Measurements from ENCODE around the gene TAF4B. TPM values are rescaled to one million over a fixed set of nuclear protein-coding genes. Genes with fewer than 3 reads are reported as not detected.
A peak's percentile ranks its signal among the peaks of the same experiment; 100 is the strongest.
"Not testable (repeated sequence)": the region's sequence is repeated elsewhere in the genome, so short reads cannot be mapped to it uniquely, and the experiment has no call there.

The TAF4B gene
- total RNA-seq, 2 experiments from 2014 or later, result 50.1 to 52.3 TPM

GRCh38 chr18:26190506-26190905 lies 35.7 kb upstream of the TAF4B start:
- POLR2A ChIA-PET, result interaction anchor here (0.7 to 7.9 kb wide), 9 partner anchors 9 to 102 kb away, joined by 3 to 125 read pairs (median 3); no protein-coding TSS in a partner anchor
- peak overlapping the region; percentile 16; the same call in 1 of the 2 replicates for H2AFZ ChIP-seq (ENCODE audit: low read length)

DNA sequence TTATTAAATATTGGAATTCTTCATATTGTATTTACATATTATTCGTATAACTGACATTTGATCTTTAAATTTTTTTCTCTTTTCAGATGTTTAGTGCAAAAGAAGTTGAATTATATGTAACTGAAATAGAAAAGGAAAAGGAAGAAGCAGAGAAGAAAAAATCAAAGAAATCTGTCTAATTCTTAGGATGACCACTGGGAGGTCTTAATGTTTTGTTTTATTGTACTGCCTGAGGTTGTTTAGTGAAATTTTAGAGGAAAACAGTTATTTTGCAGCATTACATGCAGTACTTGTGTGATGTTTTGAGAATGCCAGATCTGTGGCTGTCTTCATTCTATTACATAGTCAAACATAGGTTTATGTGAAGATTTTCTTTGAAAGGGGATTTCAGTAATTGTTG lies 34.0 kb upstream of the TAF4B start:
- H3K27ac ChIP-seq (ENCODE audit: low read depth, low read length, poor library complexity, severe bottlenecking), result peak overlapping the region; percentile 99
- H3K36me3 ChIP-seq (ENCODE audit: insufficient read depth, low read length), result peaks cover 14% of the 10 kb centered on the region; the same call in 1 of the 2 replicates
- 0 out of 2 replicates have a peak, but pooled peaks cover 6% of the 10 kb centered on the region for H3K79me2 ChIP-seq (ENCODE audit: insufficient read depth, low read depth, low read length)
- peaks cover 60% of the 10 kb centered on the region for H3K4me1 ChIP-seq (ENCODE audit: insufficient read depth, low read length, poor library complexity, severe bottlenecking)
- H3K4me2 ChIP-seq (ENCODE audit: low read length), result peak overlapping the region; percentile 81
- no peaks in the 10 kb centered on the region for H4K20me1 ChIP-seq (ENCODE audit: insufficient read depth, low read length)
- DNase-seq (ENCODE audit: low spot score), result no peak
- peaks cover 17% of the 10 kb centered on the region; the same call in 1 of the 2 replicates for H3K9me3 ChIP-seq (ENCODE audit: low read length)
- BruUV-seq (replicated peaks), result no TSS peak
- intact Hi-C loops (cut with micrococcal nuclease; ENCODE audit: unreplicated experiment), result no loop called here
- CTCF ChIA-PET (ENCODE audit: unreplicated experiment), result no interaction called here
- H3K4me3 ChIP-seq (ENCODE audit: low read depth, low read length, poor library complexity, severe bottlenecking), result no peak overlapping the region
- POLR2A ChIA-PET, result interaction anchor here (1.0 to 1.6 kb wide), 5 partner anchors 16 to 145 kb away, joined by 3 to 8 read pairs (median 5); no protein-coding TSS in a partner anchor
- H3K9me2 ChIP-seq (ENCODE audit: insufficient read depth, low read length), result no peaks in the 10 kb centered on the region
- H2AFZ ChIP-seq (ENCODE audit: low read length), result peak overlapping the region; percentile 48
- peak; percentile 58 for TF ChIP-seq CTCF (conservative IDR thresholded peaks at IDR 0.05; ENCODE audit: low read length)
- TF ChIP-seq EZH2phosphoT487 (IDR thresholded peaks at IDR 0.05; ENCODE audit: borderline replicate concordance, low read depth, low read length), result no peak

More at GRCh38 chr18:26190506-26190905, 35.7 kb upstream of the TAF4B start:
- Histone ChIP-seq H3K9me3 (ENCODE audit: low read length) (peaks cover 17% of the 10 kb centered on the region; the same call in 1 of the 2 replicates), H3K4me2 (ENCODE audit: low read length) (peak overlapping the region; percentile 81), H3K9me2 (ENCODE audit: insufficient read depth, low read length) (no peaks in the 10 kb centered on the region), H3K27ac (ENCODE audit: low read depth, low read length, poor library complexity, severe bottlenecking) (peak overlapping the region; percentile 99), H4K20me1 (ENCODE audit: insufficient read depth, low read length) (no peaks in the 10 kb centered on the region), H3K79me2 (ENCODE audit: insufficient read depth, low read depth, low read length) (0 out of 2 replicates have a peak, but pooled peaks cover 6% of the 10 kb centered on the region), H3K4me3 (ENCODE audit: low read depth, low read length, poor library complexity, severe bottlenecking) (peak overlapping the region; percentile 56), H3K4me1 (ENCODE audit: insufficient read depth, low read length, poor library complexity, severe bottlenecking) (peaks cover 55% of the 10 kb centered on the region), H3K36me3 (ENCODE audit: insufficient read depth, low read length) (peaks cover 14% of the 10 kb centered on the region; the same call in 1 of the 2 replicates)
- BruUV-seq (replicated peaks), result no TSS peak
- peak; percentile 94 for DNase-seq (ENCODE audit: low spot score)
- intact Hi-C loops (cut with micrococcal nuclease; ENCODE audit: unreplicated experiment), result loop anchor here (2.0 kb wide), 2 partner anchors 24 to 36 kb away; partner anchors contain the start of gene TAF4B
- TF ChIP-seq EZH2phosphoT487 (IDR thresholded peaks at IDR 0.05; ENCODE audit: borderline replicate concordance, low read depth, low read length), result no peak
- no peak for TF ChIP-seq CTCF (conservative IDR thresholded peaks at IDR 0.05; ENCODE audit: low read length)
- CTCF ChIA-PET (ENCODE audit: unreplicated experiment), result no interaction called here

DNA sequence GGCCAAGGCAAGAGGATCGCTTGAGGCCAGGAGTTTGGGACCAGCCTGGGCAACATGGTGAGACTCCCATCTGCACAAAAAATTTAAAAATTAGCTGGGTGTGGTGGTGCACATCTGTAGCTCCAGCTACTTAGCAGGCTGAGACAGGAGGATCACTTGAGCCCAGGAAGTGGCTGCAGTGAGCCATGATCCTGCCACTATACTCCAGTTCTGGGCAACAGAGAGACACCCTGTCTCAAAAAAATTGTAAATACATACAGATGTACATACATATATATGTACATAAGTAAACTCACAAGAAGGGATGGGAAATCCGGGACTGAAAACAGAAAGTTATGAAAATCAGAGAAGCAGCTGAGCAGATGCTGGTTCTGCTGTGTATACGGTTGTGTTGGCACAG lies 29.6 kb upstream of the TAF4B start:
- ChIA-PET CTCF (ENCODE audit: unreplicated experiment) (no interaction called here), POLR2A (interaction anchor here (0.6 to 1.6 kb wide), 8 partner anchors 11 to 37 kb away, joined by 3 to 5 read pairs (median 3); no protein-coding TSS in a partner anchor)
- DNase-seq (ENCODE audit: low spot score), result no peak
- Histone ChIP-seq H3K9me2 (ENCODE audit: insufficient read depth, low read length) (no peaks in the 10 kb centered on the region), H2AFZ (ENCODE audit: low read length) (peak overlapping the region; percentile 76; the same call in 1 of the 2 replicates), H3K4me2 (ENCODE audit: low read length) (peak overlapping the region; percentile 16), H3K27ac (ENCODE audit: low read depth, low read length, poor library complexity, severe bottlenecking) (no peak overlapping the region), H3K9me3 (ENCODE audit: low read length) (no peaks in the 10 kb centered on the region), H3K4me3 (ENCODE audit: low read depth, low read length, poor library complexity, severe bottlenecking) (no peak overlapping the region), H4K20me1 (ENCODE audit: insufficient read depth, low read length) (no peaks in the 10 kb centered on the region), H3K36me3 (ENCODE audit: insufficient read depth, low read length) (no peaks in the 10 kb centered on the region), H3K4me1 (ENCODE audit: insufficient read depth, low read length, poor library complexity, severe bottlenecking) (peaks cover 39% of the 10 kb centered on the region), H3K79me2 (ENCODE audit: insufficient read depth, low read depth, low read length) (0 out of 2 replicates have a peak, but pooled peaks cover 6% of the 10 kb centered on the region)
- no TSS peak for BruUV-seq (replicated peaks)
- intact Hi-C loops (cut with micrococcal nuclease; ENCODE audit: unreplicated experiment), result no loop called here
- no peak for TF ChIP-seq EZH2phosphoT487 (IDR thresholded peaks at IDR 0.05; ENCODE audit: borderline replicate concordance, low read depth, low read length)
- TF ChIP-seq CTCF (conservative IDR thresholded peaks at IDR 0.05; ENCODE audit: low read length), result no peak

- H3K4me2 ChIP-seq (ENCODE audit: low read length); H3K9me3 ChIP-seq (ENCODE audit: low read length); CTCF ChIA-PET (ENCODE audit: unreplicated experiment); BruUV-seq (replicated peaks); intact Hi-C loops (cut with micrococcal nuclease; ENCODE audit: unreplicated experiment); H4K20me1 ChIP-seq (ENCODE audit: insufficient read depth, low read length); DNase-seq (ENCODE audit: low spot score); H3K9me2 ChIP-seq (ENCODE audit: insufficient read depth, low read length); H3K27ac ChIP-seq (ENCODE audit: low read depth, low read length, poor library complexity, severe bottlenecking); H2AFZ ChIP-seq (ENCODE audit: low read length); H3K79me2 ChIP-seq (ENCODE audit: insufficient read depth, low read depth, low read length); H3K4me3 ChIP-seq (ENCODE audit: low read depth, low read length, poor library complexity, severe bottlenecking); POLR2A ChIA-PET; H3K36me3 ChIP-seq (ENCODE audit: insufficient read depth, low read length): not testable (repeated sequence)
- peaks cover 18% of the 10 kb centered on the region for H3K4me1 ChIP-seq (ENCODE audit: insufficient read depth, low read length, poor library complexity, severe bottlenecking)
These were observed 24.2 kb upstream of the TAF4B start for GRCh38 chr18:26202001-26202400.

All from OCI-LY7 (cell line).